HG02943 (cell line): ENCODE measurements around the gene TAF11L14.

ENCODE experiments used
- ATAC-seq: cut with Tn5 transposase; IDR thresholded peaks from one replicate; pipeline ENCODE4 v1.9.1; 2021; ENCODE audit warnings: mild to moderate bottlenecking, low read depth, moderate library complexity; ENCODE audit not compliant: unreplicated experiment

TAF11L14 gene

DNA sequence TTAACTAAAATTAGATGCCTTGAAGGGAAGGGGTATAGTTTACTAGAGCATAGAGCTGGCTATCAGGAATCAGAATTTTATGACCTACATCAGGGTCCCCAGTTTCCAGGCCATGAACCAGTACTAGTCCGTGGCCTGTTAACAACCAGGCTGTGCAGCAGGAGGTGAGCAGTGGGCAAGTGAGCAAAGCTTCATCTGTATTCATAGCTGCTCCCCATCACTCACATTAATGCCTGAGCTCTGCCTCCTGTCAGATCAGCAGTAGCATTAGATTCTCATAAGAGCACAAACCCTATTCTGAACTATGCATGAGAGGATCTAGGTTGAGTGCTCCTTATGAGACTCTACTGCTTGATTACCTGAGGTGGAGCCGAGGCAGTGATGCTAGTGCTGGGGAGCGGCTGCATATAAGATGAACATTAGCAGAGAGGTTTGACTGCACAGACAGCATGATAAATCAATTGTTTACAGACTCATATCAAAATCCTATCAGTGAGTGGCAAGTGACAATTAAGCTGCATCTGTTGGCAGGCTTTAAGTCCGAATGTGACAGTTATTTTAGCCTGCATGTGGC, 44.6 kb downstream of the TAF11L14 start:
- no peak for ATAC-seq

- no peak for ATAC-seq
These were observed 45.4 kb downstream of the TAF11L14 start for GRCh38 chr5:17679597-17680203.

GRCh38 chr5:17680737-17681136, 46.5 kb downstream of the TAF11L14 start:
- no peak for ATAC-seq
